Measurements from ENCODE around the gene LHX4. TPM values are rescaled to one million over a fixed set of nuclear protein-coding genes. Genes with fewer than 3 reads are reported as not detected.

Gene LHX4
- total and polyA plus RNA-seq, 4 donors, result under 0.01 to 0.19 (median 0.05) TPM

GRCh38 chr1:180218806-180219765, 11.0 kb upstream of the LHX4 start:
- H3K9me3 ChIP-seq (ENCODE audit: control insufficient read depth in 4 of 4, low read length in 3 of 4), result no peaks in the 10 kb centered on the region
- no peak for DNase-seq (ENCODE audit: low spot score)
- H3K4me1 ChIP-seq (ENCODE audit: control insufficient read depth in 4 of 4, insufficient read depth in 4 of 4, low read length in 3 of 4), result no peaks in the 10 kb centered on the region
- TF ChIP-seq YY1 (IDR thresholded peaks at IDR 0.05), result no peak
- no peaks in the 10 kb centered on the region for H3K27me3 ChIP-seq (ENCODE audit: control insufficient read depth in 4 of 4, insufficient read depth in 4 of 4, low read length in 3 of 4)
- H3K36me3 ChIP-seq (ENCODE audit: control insufficient read depth in 4 of 4, insufficient read depth in 3 of 4, low read depth in 1 of 4, low read length in 3 of 4), result no peaks in the 10 kb centered on the region
- H3K4me3 ChIP-seq (ENCODE audit: low read depth in 1 of 3, low read length in 3 of 3), result no peak overlapping the region
- no peak overlapping the region for H3K9ac ChIP-seq (ENCODE audit: low read depth in 1 of 2, low read length in 2 of 2)
- WGBS, result 85% methylated on average over 20 of the region's 20 CpGs
- no peak overlapping the region for H3K27ac ChIP-seq (ENCODE audit: low read depth in 1 of 2, low read length in 2 of 2)

- no peak overlapping the region for H3K4me3 ChIP-seq (ENCODE audit: low read depth in 1 of 3, low read length in 3 of 3)
- no peaks in the 10 kb centered on the region for H3K4me1 ChIP-seq (ENCODE audit: control insufficient read depth in 4 of 4, insufficient read depth in 4 of 4, low read length in 3 of 4)
- H3K36me3 ChIP-seq (ENCODE audit: control insufficient read depth in 4 of 4, insufficient read depth in 3 of 4, low read depth in 1 of 4, low read length in 3 of 4), result no peaks in the 10 kb centered on the region
- H3K27ac ChIP-seq (ENCODE audit: low read depth in 1 of 2, low read length in 2 of 2), result no peak overlapping the region
- H3K27me3 ChIP-seq (ENCODE audit: control insufficient read depth in 4 of 4, insufficient read depth in 4 of 4, low read length in 3 of 4), result peaks cover 0 to 6% (median 0%) of the 10 kb centered on the region in 4 donors
- DNase-seq (ENCODE audit: low spot score), result no peak
- 88% methylated on average over 11 of the region's 11 CpGs for WGBS
- H3K9ac ChIP-seq (ENCODE audit: low read depth in 1 of 2, low read length in 2 of 2), result no peak overlapping the region
- no peaks in the 10 kb centered on the region for H3K9me3 ChIP-seq (ENCODE audit: control insufficient read depth in 4 of 4, low read length in 3 of 4)
- no peak for TF ChIP-seq FOXA2 (IDR thresholded peaks at IDR 0.05)
- TF ChIP-seq, protein P1, sequence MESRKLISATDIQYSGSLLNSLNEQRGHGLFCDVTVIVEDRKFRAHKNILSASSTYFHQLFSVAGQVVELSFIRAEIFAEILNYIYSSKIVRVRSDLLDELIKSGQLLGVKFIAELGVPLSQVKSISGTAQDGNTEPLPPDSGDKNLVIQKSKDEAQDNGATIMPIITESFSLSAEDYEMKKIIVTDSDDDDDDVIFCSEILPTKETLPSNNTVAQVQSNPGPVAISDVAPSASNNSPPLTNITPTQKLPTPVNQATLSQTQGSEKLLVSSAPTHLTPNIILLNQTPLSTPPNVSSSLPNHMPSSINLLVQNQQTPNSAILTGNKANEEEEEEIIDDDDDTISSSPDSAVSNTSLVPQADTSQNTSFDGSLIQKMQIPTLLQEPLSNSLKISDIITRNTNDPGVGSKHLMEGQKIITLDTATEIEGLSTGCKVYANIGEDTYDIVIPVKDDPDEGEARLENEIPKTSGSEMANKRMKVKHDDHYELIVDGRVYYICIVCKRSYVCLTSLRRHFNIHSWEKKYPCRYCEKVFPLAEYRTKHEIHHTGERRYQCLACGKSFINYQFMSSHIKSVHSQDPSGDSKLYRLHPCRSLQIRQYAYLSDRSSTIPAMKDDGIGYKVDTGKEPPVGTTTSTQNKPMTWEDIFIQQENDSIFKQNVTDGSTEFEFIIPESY (IDR thresholded peaks at IDR 0.05), result no peak
- TF ChIP-seq GABPA (IDR thresholded peaks at IDR 0.05 in 1 of 2, conservative IDR thresholded peaks at IDR 0.05 in 1 of 2), result no peak
- TF ChIP-seq ATF3 (IDR thresholded peaks at IDR 0.05), result no peak
- TF ChIP-seq HNF4A (conservative IDR thresholded peaks at IDR 0.05), result no peak
- TF ChIP-seq, protein P2, sequence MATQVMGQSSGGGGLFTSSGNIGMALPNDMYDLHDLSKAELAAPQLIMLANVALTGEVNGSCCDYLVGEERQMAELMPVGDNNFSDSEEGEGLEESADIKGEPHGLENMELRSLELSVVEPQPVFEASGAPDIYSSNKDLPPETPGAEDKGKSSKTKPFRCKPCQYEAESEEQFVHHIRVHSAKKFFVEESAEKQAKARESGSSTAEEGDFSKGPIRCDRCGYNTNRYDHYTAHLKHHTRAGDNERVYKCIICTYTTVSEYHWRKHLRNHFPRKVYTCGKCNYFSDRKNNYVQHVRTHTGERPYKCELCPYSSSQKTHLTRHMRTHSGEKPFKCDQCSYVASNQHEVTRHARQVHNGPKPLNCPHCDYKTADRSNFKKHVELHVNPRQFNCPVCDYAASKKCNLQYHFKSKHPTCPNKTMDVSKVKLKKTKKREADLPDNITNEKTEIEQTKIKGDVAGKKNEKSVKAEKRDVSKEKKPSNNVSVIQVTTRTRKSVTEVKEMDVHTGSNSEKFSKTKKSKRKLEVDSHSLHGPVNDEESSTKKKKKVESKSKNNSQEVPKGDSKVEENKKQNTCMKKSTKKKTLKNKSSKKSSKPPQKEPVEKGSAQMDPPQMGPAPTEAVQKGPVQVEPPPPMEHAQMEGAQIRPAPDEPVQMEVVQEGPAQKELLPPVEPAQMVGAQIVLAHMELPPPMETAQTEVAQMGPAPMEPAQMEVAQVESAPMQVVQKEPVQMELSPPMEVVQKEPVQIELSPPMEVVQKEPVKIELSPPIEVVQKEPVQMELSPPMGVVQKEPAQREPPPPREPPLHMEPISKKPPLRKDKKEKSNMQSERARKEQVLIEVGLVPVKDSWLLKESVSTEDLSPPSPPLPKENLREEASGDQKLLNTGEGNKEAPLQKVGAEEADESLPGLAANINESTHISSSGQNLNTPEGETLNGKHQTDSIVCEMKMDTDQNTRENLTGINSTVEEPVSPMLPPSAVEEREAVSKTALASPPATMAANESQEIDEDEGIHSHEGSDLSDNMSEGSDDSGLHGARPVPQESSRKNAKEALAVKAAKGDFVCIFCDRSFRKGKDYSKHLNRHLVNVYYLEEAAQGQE (IDR thresholded peaks at IDR 0.05), result no peak
- TF ChIP-seq EGR1 (IDR thresholded peaks at IDR 0.05; ENCODE audit: low read depth in 2 of 2), result no peak
- TF ChIP-seq RAD21 (IDR thresholded peaks at IDR 0.05), result no peak
- no peak for TF ChIP-seq CTCF (IDR thresholded peaks at IDR 0.05; ENCODE audit: low read depth, low read length, missing input control)
- no peak for TF ChIP-seq RXRA (IDR thresholded peaks at IDR 0.05)
- no peak for TF ChIP-seq JUND (IDR thresholded peaks at IDR 0.05)
- TF ChIP-seq NR2F2 (IDR thresholded peaks at IDR 0.05), result no peak
- TF ChIP-seq TAF1 (conservative IDR thresholded peaks at IDR 0.05), result no peak
- no peak for TF ChIP-seq FOXA1 (IDR thresholded peaks at IDR 0.05)
- TF ChIP-seq, protein P3, sequence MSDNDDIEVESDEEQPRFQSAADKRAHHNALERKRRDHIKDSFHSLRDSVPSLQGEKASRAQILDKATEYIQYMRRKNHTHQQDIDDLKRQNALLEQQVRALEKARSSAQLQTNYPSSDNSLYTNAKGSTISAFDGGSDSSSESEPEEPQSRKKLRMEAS (IDR thresholded peaks at IDR 0.05), result no peak
- no peak for TF ChIP-seq SP1 (IDR thresholded peaks at IDR 0.05)
- TF ChIP-seq HNF4G (IDR thresholded peaks at IDR 0.05), result no peak
- TF ChIP-seq YY1 (IDR thresholded peaks at IDR 0.05), result no peak
Observed at GRCh38 chr1:180219776-180220175, 10.3 kb upstream of the LHX4 start.

Measured in liver (tissue), 9 donors.